DND-41 (cell line): ENCODE results near the gene ARAP1.

Source experiments
- ATAC-seq: fragments of 200-7000 bp; cut with Tn5 transposase; 3 replicates; pipeline ENCODE4 v1.9.1; 2021; ENCODE audit warnings: low read depth; ENCODE audit not compliant: insufficient read depth
- DNase-seq: peaks from one replicate; pipeline ENCODE4 v3.0.0-alpha.2; 2020
- H2AFZ ChIP-seq: 2 replicates; pipeline ENCODE4 v1.6.0; 2012; ENCODE audit warnings: low read depth, low read length
- H3K27ac ChIP-seq: 2 replicates; pipeline ENCODE4 v1.5.1; 2012; ENCODE audit warnings: low read length, inconsistent platforms
- H3K27me3 ChIP-seq: fragments of 200-600 bp; sonication (generic); 2 replicates; pipeline ENCODE4 v1.6.0; 2012; ENCODE audit warnings: low read length, mild to moderate bottlenecking, inconsistent platforms; ENCODE audit not compliant: insufficient read depth, poor library complexity
- H3K36me3 ChIP-seq: 2 replicates; pipeline ENCODE4 v1.5.1; 2012; ENCODE audit warnings: low read length, inconsistent platforms; ENCODE audit not compliant: insufficient read depth
- H3K4me1 ChIP-seq: 2 replicates; pipeline ENCODE4 v1.5.1; 2012; ENCODE audit warnings: mild to moderate bottlenecking, low read length; ENCODE audit not compliant: insufficient read depth
- H3K4me2 ChIP-seq: 2 replicates; pipeline ENCODE4 v1.6.0; 2012; ENCODE audit warnings: mild to moderate bottlenecking, moderate library complexity, low read length, inconsistent platforms; ENCODE audit not compliant: insufficient read depth
- H3K4me3 ChIP-seq, 2 experiments: fragments of 200-600 bp in 1 of 2; shearing (Covaris generic) in 1 of 2; 2 replicates each; pipeline ENCODE4 v1.5.1; 2012 to 2016; ENCODE audit warnings: inconsistent platforms in 2 of 2, low read length in 2 of 2, mild to moderate bottlenecking in 2 of 2, low read depth in 1 of 2, moderate library complexity in 1 of 2
- H3K79me2 ChIP-seq: 2 replicates; pipeline ENCODE4 v1.6.0; 2012; ENCODE audit warnings: low read length, inconsistent platforms; ENCODE audit not compliant: insufficient read depth
- H3K9ac ChIP-seq: 2 replicates; pipeline ENCODE4 v1.6.0; 2012; ENCODE audit warnings: low read depth, mild to moderate bottlenecking, inconsistent platforms, low read length, moderate library complexity
- H3K9me3 ChIP-seq: 2 replicates; pipeline ENCODE4 v1.5.1; 2012; ENCODE audit warnings: low read length, moderate library complexity, mild to moderate bottlenecking, inconsistent platforms; ENCODE audit not compliant: insufficient read depth, severe bottlenecking
- H4K20me1 ChIP-seq: 2 replicates; pipeline ENCODE4 v1.6.0; 2012; ENCODE audit warnings: low read length; ENCODE audit not compliant: insufficient read depth
- CTCF ChIP-seq: IDR thresholded peaks from 2 replicates; pipeline ENCODE4 v1.5.1; 2012; ENCODE audit warnings: borderline replicate concordance, low read length, moderate library complexity, mild to moderate bottlenecking; ENCODE audit not compliant: poor library complexity, severe bottlenecking; ENCODE audit errors: extremely low read depth
- EZH2 ChIP-seq: IDR thresholded peaks from 3 replicates; pipeline ENCODE4 v1.6.1; 2012; ENCODE audit warnings: borderline replicate concordance, low read depth, mild to moderate bottlenecking, moderate library complexity, low read length, inconsistent platforms; ENCODE audit not compliant: severe bottlenecking

The ARAP1 gene

DNA sequence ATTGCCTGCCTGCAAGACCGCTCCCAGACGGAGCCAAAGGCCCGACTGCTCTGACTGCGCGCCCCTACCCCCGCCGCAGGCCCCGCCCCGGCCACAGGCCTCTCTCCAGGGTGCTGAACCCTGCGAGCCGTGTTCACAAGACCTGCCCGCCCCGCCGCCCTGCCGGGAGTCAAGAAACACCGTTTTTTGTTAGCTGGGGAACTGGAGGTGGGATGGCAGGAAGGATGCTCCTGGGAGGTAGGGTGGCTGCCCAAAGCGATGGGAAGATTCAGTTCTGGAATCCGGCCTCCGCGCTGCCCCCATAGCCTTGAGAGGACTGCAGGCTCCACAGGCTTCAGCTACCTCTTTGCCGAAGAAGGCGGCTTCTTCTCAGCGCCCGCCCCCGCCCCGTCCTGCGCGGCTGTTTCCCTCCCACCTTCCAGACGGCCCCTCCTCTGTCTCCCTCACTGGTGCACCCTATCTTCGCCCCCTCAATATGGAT is 75.3 kb downstream of the ARAP1 start:
- ATAC-seq (peak; percentile 94), DNase-seq (peak; percentile 85)
- H2AFZ ChIP-seq: no peak overlapping the region
- H3K9ac ChIP-seq: no peak overlapping the region
- H3K27me3 ChIP-seq: peaks cover 8% of the 10 kb centered on the region
- no peaks in the 10 kb centered on the region for H3K9me3 ChIP-seq
- TF ChIP-seq CTCF (no peak), EZH2 (no peak)
- H3K4me3 ChIP-seq: no peak overlapping the region
- peaks cover 54% of the 10 kb centered on the region for H4K20me1 ChIP-seq
- no peaks in the 10 kb centered on the region for H3K36me3 ChIP-seq
- no peaks in the 10 kb centered on the region for H3K4me1 ChIP-seq
- no peaks in the 10 kb centered on the region for H3K79me2 ChIP-seq
- H3K27ac ChIP-seq: no peak overlapping the region
- H3K4me2 ChIP-seq: no peak overlapping the region

GRCh38 chr11:72675221-72675620 is 77.0 kb downstream of the ARAP1 start:
- Histone ChIP-seq H3K36me3 (no peaks in the 10 kb centered on the region), H2AFZ (no peak overlapping the region), H3K79me2 (no peaks in the 10 kb centered on the region), H3K27me3 (peaks cover 13% of the 10 kb centered on the region), H3K9ac (no peak overlapping the region), H4K20me1 (peaks cover 39% of the 10 kb centered on the region), H3K27ac (no peak overlapping the region), H3K9me3 (no peaks in the 10 kb centered on the region), H3K4me3 (no peak overlapping the region), H3K4me2 (no peak overlapping the region), H3K4me1 (no peaks in the 10 kb centered on the region)
- ATAC-seq (no peak), DNase-seq (no peak)
- TF ChIP-seq EZH2 (no peak), CTCF (no peak)

DNA sequence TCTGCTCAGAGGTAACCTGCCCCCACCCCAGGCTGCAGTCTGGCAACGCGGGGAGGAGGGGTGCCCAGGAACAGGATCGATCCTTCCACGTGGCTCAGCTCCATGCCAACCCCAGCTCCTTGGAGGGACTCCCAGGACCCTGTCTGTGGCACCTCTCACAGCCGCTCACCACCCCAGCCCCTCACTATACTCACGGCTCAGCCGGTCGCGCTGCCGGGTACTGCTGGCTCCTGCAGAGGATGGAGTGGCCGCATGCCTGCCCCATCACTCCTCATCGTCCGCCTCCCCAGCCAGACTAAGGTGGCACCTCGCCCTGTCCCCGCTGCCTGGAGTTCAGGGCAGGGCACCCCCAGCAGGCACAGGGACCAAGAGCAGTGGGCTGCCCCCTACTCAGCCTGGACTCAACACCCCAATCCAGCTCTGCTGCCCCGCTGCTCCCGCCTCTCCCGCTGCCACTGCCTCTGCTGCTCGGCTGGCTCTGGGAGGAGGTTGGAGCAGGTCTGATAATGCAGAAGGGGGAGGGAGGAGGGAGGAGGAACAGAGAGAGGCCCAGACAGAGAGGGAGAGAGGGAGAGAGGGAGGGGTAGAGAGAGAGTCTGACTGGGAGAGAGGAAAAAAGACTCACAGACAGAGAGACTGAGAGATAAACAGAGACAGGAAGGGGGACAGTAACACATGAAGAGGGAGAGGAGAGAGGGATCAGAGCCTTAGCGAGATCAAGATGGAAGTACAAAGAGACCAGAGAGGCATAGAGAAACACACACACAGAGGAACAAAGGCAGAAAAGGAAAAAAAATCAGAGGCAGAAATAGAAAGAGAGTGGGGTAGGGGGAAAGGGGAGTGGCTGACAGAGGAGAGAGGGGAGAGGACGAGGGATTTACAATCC is 78.0 kb downstream of the ARAP1 start, which contains the start of gene PDE2A:
TSS of gene PDE2A (minus strand) at position 480 of the 886 bp plus-strand sequence. CDS start at position 265, 215 bp downstream.
- H4K20me1 ChIP-seq: peaks cover 36% of the 10 kb centered on the region
- H3K4me3 ChIP-seq: no peak within 1 kb of the TSS
- TF ChIP-seq EZH2: no peak
- TF ChIP-seq CTCF: no peak
- no peaks in the 10 kb centered on the region for H3K4me1 ChIP-seq
- H3K36me3 ChIP-seq: no peaks in the 10 kb centered on the region
- peaks cover 18% of the 10 kb centered on the region for H3K27me3 ChIP-seq
- ATAC-seq (no peak), DNase-seq (no peak)
- H3K79me2 ChIP-seq: no peaks in the 10 kb centered on the region
- no peak within 1 kb of the TSS for H2AFZ ChIP-seq
- H3K9me3 ChIP-seq: no peaks in the 10 kb centered on the region
- H3K27ac ChIP-seq: no peak within 1 kb of the TSS
- no peak within 1 kb of the TSS for H3K4me2 ChIP-seq
- no peak within 1 kb of the TSS for H3K9ac ChIP-seq
